H9 (cell line): ENCODE data around the gene ZMIZ1. TPM values are rescaled to one million over a fixed set of nuclear protein-coding genes. Genes with fewer than 3 reads are reported as not detected.
A peak's percentile ranks its signal among the peaks of the same experiment; 100 is the strongest.

Experiments
- DNase-seq: peaks from one replicate; pipeline ENCODE4 v3.0.0-alpha.2; 2017
- H2AFZ ChIP-seq: one replicate; pipeline ENCODE4 v1.6.1; 2013; ENCODE audit warnings: mild to moderate bottlenecking, low read length, control low read depth, moderate library complexity
- H2AK5ac ChIP-seq: 2 replicates; pipeline ENCODE4 v1.6.1; 2013; ENCODE audit warnings: low read length, control low read depth, mixed read lengths; ENCODE audit not compliant: insufficient read length
- H2BK120ac ChIP-seq: one replicate; pipeline ENCODE4 v1.6.1; 2013; ENCODE audit warnings: low read depth, mild to moderate bottlenecking, low read length, control low read depth, inconsistent platforms; ENCODE audit not compliant: poor library complexity, severe bottlenecking
- H2BK12ac ChIP-seq: 2 replicates; pipeline ENCODE4 v1.6.1; 2013; ENCODE audit warnings: low read length, control low read depth, mixed read lengths, low read depth; ENCODE audit not compliant: insufficient read length
- H2BK15ac ChIP-seq: 2 replicates; pipeline ENCODE4 v1.6.1; 2013; ENCODE audit warnings: low read depth, low read length, control low read depth
- H2BK20ac ChIP-seq: one replicate; pipeline ENCODE4 v1.6.1; 2013; ENCODE audit warnings: low read depth, mild to moderate bottlenecking, low read length, control low read depth, inconsistent platforms; ENCODE audit not compliant: poor library complexity, severe bottlenecking
- H2BK5ac ChIP-seq: 2 replicates; pipeline ENCODE4 v1.6.1; 2013; ENCODE audit warnings: low read length, control low read depth, mixed read lengths; ENCODE audit not compliant: insufficient read length
- H3K14ac ChIP-seq: 2 replicates; pipeline ENCODE4 v1.6.1; 2013; ENCODE audit warnings: low read length, control low read depth; ENCODE audit not compliant: insufficient read depth
- H3K18ac ChIP-seq: 2 replicates; pipeline ENCODE4 v1.6.1; 2013; ENCODE audit warnings: low read depth, mild to moderate bottlenecking, mixed read lengths, low read length, control low read depth; ENCODE audit not compliant: insufficient read length
- H3K23ac ChIP-seq: 2 replicates; pipeline ENCODE4 v1.6.1; 2013; ENCODE audit warnings: low read length, control low read depth, mixed read lengths, low read depth; ENCODE audit not compliant: insufficient read length
- H3K23me2 ChIP-seq: 2 replicates; pipeline ENCODE4 v1.6.1; 2013; ENCODE audit warnings: low read depth, mild to moderate bottlenecking, mixed read lengths, low read length, control low read depth; ENCODE audit not compliant: insufficient read length, poor library complexity, severe bottlenecking
- H3K27ac ChIP-seq: 2 replicates; pipeline ENCODE4 v1.5.1; 2013; ENCODE audit warnings: low read length, control low read depth, mixed read lengths, low read depth; ENCODE audit not compliant: insufficient read length
- H3K27me3 ChIP-seq: 2 replicates; pipeline ENCODE4 v1.6.1; 2013; ENCODE audit warnings: low read length, control low read depth, inconsistent platforms; ENCODE audit not compliant: insufficient read depth
- H3K4ac ChIP-seq: 2 replicates; pipeline ENCODE4 v1.6.1; 2013; ENCODE audit warnings: low read depth, mild to moderate bottlenecking, control low read depth, inconsistent platforms, low read length, moderate library complexity
- H3K4me1 ChIP-seq: 2 replicates; pipeline ENCODE4 v1.6.1; 2013; ENCODE audit warnings: low read length, control low read depth, inconsistent platforms; ENCODE audit not compliant: insufficient read depth
- H3K4me2 ChIP-seq: 2 replicates; pipeline ENCODE4 v1.6.1; 2013; ENCODE audit warnings: low read length, control low read depth, mixed read lengths; ENCODE audit not compliant: insufficient read length, insufficient read depth
- H3K56ac ChIP-seq: 2 replicates; pipeline ENCODE4 v1.6.1; 2013; ENCODE audit warnings: low read depth, mild to moderate bottlenecking, mixed read lengths, low read length, control low read depth; ENCODE audit not compliant: insufficient read length
- H3K79me1 ChIP-seq: 2 replicates; pipeline ENCODE4 v1.6.1; 2013; ENCODE audit warnings: low read depth, mild to moderate bottlenecking, moderate library complexity, low read length, control low read depth, inconsistent platforms; ENCODE audit not compliant: insufficient read depth, poor library complexity, severe bottlenecking
- H3K79me2 ChIP-seq: 2 replicates; pipeline ENCODE4 v1.6.1; 2013; ENCODE audit warnings: low read length, control low read depth, inconsistent platforms; ENCODE audit not compliant: insufficient read depth
- H3K9ac ChIP-seq: 2 replicates; pipeline ENCODE4 v1.6.1; 2013; ENCODE audit warnings: low read length, control low read depth, mixed read lengths; ENCODE audit not compliant: insufficient read length; ENCODE audit errors: extremely low read depth
- H3K9me3 ChIP-seq: one replicate; pipeline ENCODE4 v1.6.1; 2013; ENCODE audit warnings: low read depth, low read length, inconsistent platforms; ENCODE audit not compliant: control insufficient read depth
- H3T11ph ChIP-seq: one replicate; pipeline ENCODE4 v1.6.1; 2013; ENCODE audit warnings: mild to moderate bottlenecking, low read length, control low read depth, inconsistent platforms
- H4K20me1 ChIP-seq: one replicate; pipeline ENCODE4 v1.6.1; 2013; ENCODE audit not compliant: control insufficient read depth, insufficient read length, insufficient read depth
- H4K5ac ChIP-seq: 2 replicates; pipeline ENCODE4 v1.6.1; 2013; ENCODE audit warnings: low read depth, mild to moderate bottlenecking, mixed read lengths, low read length, control low read depth; ENCODE audit not compliant: insufficient read length
- H4K8ac ChIP-seq: replicated peaks from 2 replicates; pipeline ENCODE4 v1.6.1; 2013; ENCODE audit warnings: low read length, control low read depth, mixed read lengths, low read depth; ENCODE audit not compliant: insufficient read length
- H4K91ac ChIP-seq: 2 replicates; pipeline ENCODE4 v1.6.1; 2013; ENCODE audit warnings: low read depth, mild to moderate bottlenecking, moderate library complexity, mixed read lengths, low read length, control low read depth; ENCODE audit not compliant: insufficient read length
- H3K27ac Mint-ChIP-seq, 3 experiments: 2 replicates in 2 of 3; 3 replicates in 1 of 3; pipeline ENCODE4 v1.8.0; 2020 to 2021; ENCODE audit warnings: mixed read lengths in 3 of 3, mild to moderate bottlenecking in 1 of 3, moderate library complexity in 1 of 3
- H3K27me3 Mint-ChIP-seq: 2 replicates; pipeline ENCODE4 v1.8.0; 2021; ENCODE audit warnings: low read depth, mild to moderate bottlenecking, moderate library complexity, mixed read lengths
- H3K36me3 Mint-ChIP-seq, 3 experiments: 2 replicates in 2 of 3; 3 replicates in 1 of 3; pipeline ENCODE4 v1.8.0; 2020 to 2021; ENCODE audit warnings: low read depth in 3 of 3, mixed read lengths in 3 of 3; ENCODE audit not compliant: insufficient read depth in 1 of 3
- H3K4me1 Mint-ChIP-seq, 2 experiments: 2 replicates each; pipeline ENCODE4 v1.8.0; 2020; ENCODE audit warnings: mixed read lengths in 2 of 2
- H3K4me3 Mint-ChIP-seq, 2 experiments: 2 replicates in 1 of 2; 3 replicates in 1 of 2; pipeline ENCODE4 v1.8.0; 2020 to 2021; ENCODE audit warnings: mild to moderate bottlenecking in 2 of 2, mixed read lengths in 2 of 2, moderate library complexity in 1 of 2
- H3K9me3 Mint-ChIP-seq, 2 experiments: 2 replicates in 1 of 2; 3 replicates in 1 of 2; pipeline ENCODE4 v1.8.0; 2020; ENCODE audit warnings: mild to moderate bottlenecking in 2 of 2, mixed read lengths in 2 of 2, moderate library complexity in 1 of 2
- CTCF ChIP-seq: fragments of 200-600 bp; sonication (generic); conservative IDR thresholded peaks from 3 replicates; pipeline ENCODE4 v1.8.0; 2021; ENCODE audit warnings: antibody characterized with exemption, mild to moderate bottlenecking
- WGBS: extraction: QIAGEN DNeasy Blood & Tissue Kit; methylation state at CpG from one replicate; pipeline ENCODE4 v1.1.7; 2013; ENCODE audit warnings: missing lambda C conversion rate, low lambda C conversion rate, mixed read lengths; ENCODE audit not compliant: insufficient read length; ENCODE audit errors: extremely low coverage; 5-methylcytosine and 5-hydroxymethylcytosine counted together
- total RNA-seq: library from RNA; stranded (reverse); gene quantifications from 2 replicates; pipeline ENCODE4 v1.2.1, GENCODE V29; 2021

Gene ZMIZ1
- total RNA-seq, 1 experiment from 2014 or later = 36.9 TPM

- Histone ChIP-seq H3K56ac (no peak overlapping the region), H3T11ph (no peak overlapping the region), H3K27me3 (no peaks in the 10 kb centered on the region), H2BK120ac (no peak overlapping the region), H3K9ac (no peak overlapping the region), H4K8ac (no peak overlapping the region), H3K14ac (no peak overlapping the region; the same call in 1 of the 2 replicates), H4K91ac (no peak overlapping the region), H2BK20ac (no peak overlapping the region), H3K9me3 (no peaks in the 10 kb centered on the region), H2BK12ac (no peak overlapping the region), H3K23ac (no peak overlapping the region), H2BK5ac (no peak overlapping the region), H3K4me1 (peaks cover 9% of the 10 kb centered on the region; the same call in 1 of the 2 replicates), H3K4ac (no peak overlapping the region), H2AFZ (no peak overlapping the region), H3K79me2 (no peaks in the 10 kb centered on the region), H3K18ac (no peak overlapping the region), H4K20me1 (no peaks in the 10 kb centered on the region), H2AK5ac (no peak overlapping the region), H4K5ac (no peak overlapping the region), H3K27ac (no peak overlapping the region), H2BK15ac (no peak overlapping the region), H3K79me1 (no peaks in the 10 kb centered on the region), H3K4me2 (no peak overlapping the region), H3K23me2 (no peaks in the 10 kb centered on the region)
- no peak for DNase-seq
- no peak for TF ChIP-seq CTCF
- Mint-ChIP-seq H3K4me1 (peaks cover 33 to 43% of the 10 kb centered on the region in 2 experiments), H3K9me3 (no peaks in the 10 kb centered on the region), H3K27me3 (no peaks in the 10 kb centered on the region), H3K36me3 (no peaks in the 10 kb centered on the region; a peak in 1 of 7 replicates), H3K4me3 (no peak overlapping the region), H3K27ac (peak overlapping the region; percentile 44 to 83 (median 77); a peak in 3 of 7 replicates)
- whole genome bisulfite sequencing = no CpG with 5 or more reads among the region's 16 CpGs
Observed at GRCh38 chr10:79148452-79149344, 79.9 kb downstream of the ZMIZ1 start.
